ENCODE measurements around the gene NCR1. TPM values are rescaled to one million over a fixed set of nuclear protein-coding genes. Genes with fewer than 3 reads are reported as not detected.

NCR1 gene, protein sequence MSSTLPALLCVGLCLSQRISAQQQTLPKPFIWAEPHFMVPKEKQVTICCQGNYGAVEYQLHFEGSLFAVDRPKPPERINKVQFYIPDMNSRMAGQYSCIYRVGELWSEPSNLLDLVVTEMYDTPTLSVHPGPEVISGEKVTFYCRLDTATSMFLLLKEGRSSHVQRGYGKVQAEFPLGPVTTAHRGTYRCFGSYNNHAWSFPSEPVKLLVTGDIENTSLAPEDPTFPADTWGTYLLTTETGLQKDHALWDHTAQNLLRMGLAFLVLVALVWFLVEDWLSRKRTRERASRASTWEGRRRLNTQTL
- not detected for total RNA-seq

GRCh38 chr19:54905803-54906511, at the start of gene NCR1:
Gene NCR1, plus strand, starts transcription at chr19:54906148. Its CDS starts 40 bp downstream, at chr19:54906188.

GRCh38 chr19:54873990-54874389, 32.0 kb upstream of the NCR1 start, which contains the start of gene FCAR:
Gene FCAR, plus strand, starts transcription at chr19:54874235. Its CDS starts 55 bp downstream, at chr19:54874290.

GRCh38 chr19:54947381-54947780, 41.4 kb downstream of the NCR1 start, which contains the start of gene NLRP7:
Gene NLRP7, minus strand, starts transcription at chr19:54947530.

Other genes with a start within 250 kb of the NCR1 start
- gene LILRB4, start 243.2 kb upstream of the NCR1 start, total RNA-seq, result 0.71 TPM
- gene KIR3DL3, start 181.7 kb upstream of the NCR1 start, total RNA-seq, result not detected
- gene KIR2DL3, start 167.6 kb upstream of the NCR1 start, total RNA-seq, result not detected
- not detected for gene KIR2DL1, start 136.4 kb upstream of the NCR1 start, total RNA-seq
- gene KIR2DL4, start 102.5 kb upstream of the NCR1 start, total RNA-seq, result not detected
- 0.22 TPM for gene KIR3DL1, start 89.7 kb upstream of the NCR1 start, total RNA-seq
- not detected for gene KIR2DS4, start 73.5 kb upstream of the NCR1 start, total RNA-seq
- not detected for gene KIR3DL2, start 55.7 kb upstream of the NCR1 start, total RNA-seq
- 5.2 TPM for gene FCAR, start 31.9 kb upstream of the NCR1 start, total RNA-seq
- gene NLRP7, start 41.4 kb downstream of the NCR1 start, total RNA-seq, result not detected
- 11.2 TPM for gene NLRP2, start 60.2 kb downstream of the NCR1 start, total RNA-seq
- gene GP6, start 132.1 kb downstream of the NCR1 start, total RNA-seq, result 0.49 TPM
- 24.2 TPM for gene RDH13, start 157.0 kb downstream of the NCR1 start, total RNA-seq
- gene EPS8L1, start 169.7 kb downstream of the NCR1 start, total RNA-seq, result 8.7 TPM
- 53.9 TPM for gene PPP1R12C, start 211.5 kb downstream of the NCR1 start, total RNA-seq
- gene TNNT1, start 243.1 kb downstream of the NCR1 start, total RNA-seq, result 49.5 TPM

All from camera-type eye (tissue), 1 donor.